ENCODE measurements around the gene THEMIS.
"Not testable (repeated sequence)": the region's sequence is repeated elsewhere in the genome, so short reads cannot be mapped to it uniquely, and the experiment has no call there.

DNA sequence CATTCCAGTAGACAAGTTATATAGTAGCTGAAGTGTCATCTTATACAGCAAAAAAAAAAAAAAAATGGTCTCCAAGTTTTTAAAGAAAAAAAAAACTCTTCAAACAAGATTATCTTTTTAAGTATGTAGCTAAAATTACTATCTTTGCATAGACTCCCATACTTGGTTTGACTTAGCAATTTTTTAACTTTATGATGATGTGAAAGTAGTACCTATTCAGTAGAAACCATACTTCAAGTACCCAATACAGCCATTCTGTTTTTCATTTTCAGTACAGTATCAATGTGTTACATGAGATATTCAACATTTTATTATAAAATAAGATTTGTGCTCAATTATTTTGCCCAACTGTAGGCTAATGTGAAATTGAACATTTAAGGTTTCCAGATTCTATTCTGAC lies 18.9 kb downstream of the THEMIS start:
- TF ChIP-seq, protein P1, sequence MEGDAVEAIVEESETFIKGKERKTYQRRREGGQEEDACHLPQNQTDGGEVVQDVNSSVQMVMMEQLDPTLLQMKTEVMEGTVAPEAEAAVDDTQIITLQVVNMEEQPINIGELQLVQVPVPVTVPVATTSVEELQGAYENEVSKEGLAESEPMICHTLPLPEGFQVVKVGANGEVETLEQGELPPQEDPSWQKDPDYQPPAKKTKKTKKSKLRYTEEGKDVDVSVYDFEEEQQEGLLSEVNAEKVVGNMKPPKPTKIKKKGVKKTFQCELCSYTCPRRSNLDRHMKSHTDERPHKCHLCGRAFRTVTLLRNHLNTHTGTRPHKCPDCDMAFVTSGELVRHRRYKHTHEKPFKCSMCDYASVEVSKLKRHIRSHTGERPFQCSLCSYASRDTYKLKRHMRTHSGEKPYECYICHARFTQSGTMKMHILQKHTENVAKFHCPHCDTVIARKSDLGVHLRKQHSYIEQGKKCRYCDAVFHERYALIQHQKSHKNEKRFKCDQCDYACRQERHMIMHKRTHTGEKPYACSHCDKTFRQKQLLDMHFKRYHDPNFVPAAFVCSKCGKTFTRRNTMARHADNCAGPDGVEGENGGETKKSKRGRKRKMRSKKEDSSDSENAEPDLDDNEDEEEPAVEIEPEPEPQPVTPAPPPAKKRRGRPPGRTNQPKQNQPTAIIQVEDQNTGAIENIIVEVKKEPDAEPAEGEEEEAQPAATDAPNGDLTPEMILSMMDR (IDR thresholded peaks at IDR 0.05) = not testable (repeated sequence)
- not testable (repeated sequence) for TF ChIP-seq POLR2A (IDR thresholded peaks at IDR 0.05)
